Epithelial cell of prostate (primary cell): Measurements from ENCODE around the gene SMIM32.

Source experiments
- DNase-seq: peaks from one replicate; pipeline ENCODE4 v3.0.0-alpha.2; 2011; ENCODE audit warnings: low read depth, low spot score
- H3K27ac ChIP-seq: fragments of 450-650 bp; 2 replicates; pipeline ENCODE4 v1.5.1; 2017; ENCODE audit warnings: mild to moderate bottlenecking

SMIM32 gene

GRCh38 chr5:136192526-136193321, at the start of gene SMIM32:
Gene SMIM32, minus strand, starts transcription at chr5:136193162. Its CDS starts 638 bp downstream, at chr5:136192524.
- no peak within 1 kb of the TSS for H3K27ac ChIP-seq
- no peak for DNase-seq

GRCh38 chr5:136242611-136243010, 49.6 kb upstream of the SMIM32 start:
- H3K27ac ChIP-seq = no peak overlapping the region
- DNase-seq = no peak

GRCh38 chr5:136242136-136242535, 49.2 kb upstream of the SMIM32 start:
- DNase-seq = no peak
- no peak overlapping the region for H3K27ac ChIP-seq

GRCh38 chr5:136240894-136241293, 47.9 kb upstream of the SMIM32 start:
- no peak for DNase-seq
- H3K27ac ChIP-seq = no peak overlapping the region

GRCh38 chr5:136236479-136237083, 43.6 kb upstream of the SMIM32 start:
- no peak for DNase-seq
- no peak overlapping the region for H3K27ac ChIP-seq

GRCh38 chr5:136235321-136235720, 42.4 kb upstream of the SMIM32 start:
- no peak overlapping the region for H3K27ac ChIP-seq
- DNase-seq = no peak

GRCh38 chr5:136232316-136232715, 39.4 kb upstream of the SMIM32 start:
- no peak overlapping the region for H3K27ac ChIP-seq
- DNase-seq = no peak

GRCh38 chr5:136230176-136230575, 37.2 kb upstream of the SMIM32 start:
- no peak for DNase-seq
- no peak overlapping the region for H3K27ac ChIP-seq

GRCh38 chr5:136228136-136228757, 35.3 kb upstream of the SMIM32 start:
- no peak for DNase-seq
- no peak overlapping the region for H3K27ac ChIP-seq

- no peak overlapping the region for H3K27ac ChIP-seq
- DNase-seq = no peak
These were observed 33.4 kb upstream of the SMIM32 start for GRCh38 chr5:136226401-136226800.

GRCh38 chr5:136225796-136226195, 32.8 kb upstream of the SMIM32 start:
- no peak for DNase-seq
- H3K27ac ChIP-seq = no peak overlapping the region

GRCh38 chr5:136222580-136223235, 29.7 kb upstream of the SMIM32 start:
- DNase-seq = no peak
- no peak overlapping the region for H3K27ac ChIP-seq

GRCh38 chr5:136221340-136221739, 28.4 kb upstream of the SMIM32 start:
- DNase-seq = no peak
- no peak overlapping the region for H3K27ac ChIP-seq

- DNase-seq = no peak
- H3K27ac ChIP-seq = no peak overlapping the region
These were observed 23.3 kb upstream of the SMIM32 start for GRCh38 chr5:136216230-136216629.

GRCh38 chr5:136215812-136216211, 22.9 kb upstream of the SMIM32 start:
- no peak for DNase-seq
- H3K27ac ChIP-seq = no peak overlapping the region

GRCh38 chr5:136213919-136214493, 21.0 kb upstream of the SMIM32 start:
- no peak overlapping the region for H3K27ac ChIP-seq
- no peak for DNase-seq

- H3K27ac ChIP-seq = no peak overlapping the region
- DNase-seq = no peak
These were observed 19.3 kb upstream of the SMIM32 start for GRCh38 chr5:136212252-136212721.

GRCh38 chr5:136211282-136212040, 18.5 kb upstream of the SMIM32 start:
- H3K27ac ChIP-seq = no peak overlapping the region
- no peak for DNase-seq

- DNase-seq = no peak
- H3K27ac ChIP-seq = no peak overlapping the region
These were observed 17.3 kb upstream of the SMIM32 start for GRCh38 chr5:136210259-136210658.
